Activated CD8-positive, alpha-beta T cell treated with anti-CD3 and anti-CD28 coated beads, Interleukin-2, amount 10 ng/mL, durations not matched to agents 7 days and 5 days (primary cell): Measurements from ENCODE around the gene LRRC58. TPM values are rescaled to one million over a fixed set of nuclear protein-coding genes. Genes with fewer than 3 reads are reported as not detected.
"Not testable (repeated sequence)": the region's sequence is repeated elsewhere in the genome, so short reads cannot be mapped to it uniquely, and the experiment has no call there.

Source experiments
- ATAC-seq: fragments of 150-1000 bp; cut with Tn5 transposase; one replicate; pipeline ENCODE4 v1.10.0; 2021; ENCODE audit warnings: moderate library complexity
- CTCF ChIA-PET: fragments of 350-600 bp; sonication (Branson Sonifier 250); formaldehyde crosslinking; loops from one replicate; lab custom pipeline; 2021; ENCODE audit warnings: antibody characterized with exemption; lab: Charles Lee
- POLR2A ChIA-PET: fragments of 350-600 bp; sonication (Branson Sonifier 250); formaldehyde crosslinking; loops from one replicate; lab custom pipeline; 2021; ENCODE audit warnings: antibody characterized with exemption; lab: Charles Lee
- DNase-seq: peaks from one replicate; pipeline ENCODE4 v3.0.0-alpha.2; 2020
- H3K27ac Mint-ChIP-seq: one replicate; pipeline ENCODE4 v1.8.0; 2021; ENCODE audit warnings: mild to moderate bottlenecking, mixed read lengths
- H3K27me3 Mint-ChIP-seq: one replicate; pipeline ENCODE4 v1.8.0; 2021; ENCODE audit warnings: low read depth, mixed read lengths
- H3K36me3 Mint-ChIP-seq: one replicate; pipeline ENCODE4 v1.8.0; 2021; ENCODE audit warnings: low read depth, mixed read lengths
- H3K4me1 Mint-ChIP-seq: one replicate; pipeline ENCODE4 v1.8.0; 2021; ENCODE audit warnings: low read depth, mixed read lengths
- H3K4me3 Mint-ChIP-seq: one replicate; pipeline ENCODE4 v1.8.0; 2021; ENCODE audit warnings: mild to moderate bottlenecking, mixed read lengths
- H3K9me3 Mint-ChIP-seq: one replicate; pipeline ENCODE4 v1.8.0; 2022; ENCODE audit warnings: mixed read lengths; ENCODE audit not compliant: insufficient read depth
- total RNA-seq, 2 experiments: library from RNA; stranded (reverse); gene quantifications; one replicate each; pipeline ENCODE4 v1.2.3, GENCODE V29; 2021

LRRC58 gene
- total RNA-seq, 2 experiments from 2014 or later, result 25.5 to 27.9 TPM

- Mint-ChIP-seq H3K36me3 (no peaks in the 10 kb centered on the region), H3K4me1 (no peaks in the 10 kb centered on the region), H3K27ac (no peak overlapping the region), H3K4me3 (no peak overlapping the region), H3K9me3 (no peaks in the 10 kb centered on the region), H3K27me3 (peaks cover 7% of the 10 kb centered on the region)
- ATAC-seq, result no peak
- ChIA-PET POLR2A (no interaction called here), CTCF (no interaction called here)
- DNase-seq, result no peak
Measured at GRCh38 chr3:120300971-120301370, 48.2 kb downstream of the LRRC58 start.

GRCh38 chr3:120299403-120299802 lies 49.8 kb downstream of the LRRC58 start:
- ATAC-seq (no peak), DNase-seq (no peak)
- Mint-ChIP-seq H3K27me3 (peaks cover 7% of the 10 kb centered on the region), H3K9me3 (no peaks in the 10 kb centered on the region), H3K4me3 (no peak overlapping the region), H3K27ac (no peak overlapping the region), H3K4me1 (no peaks in the 10 kb centered on the region), H3K36me3 (no peaks in the 10 kb centered on the region)
- CTCF ChIA-PET, result no interaction called here
- POLR2A ChIA-PET, result no interaction called here

- Mint-ChIP-seq H3K27me3 (peaks cover 10% of the 10 kb centered on the region), H3K4me3 (no peak overlapping the region), H3K9me3 (no peaks in the 10 kb centered on the region), H3K27ac (no peak overlapping the region), H3K36me3 (no peaks in the 10 kb centered on the region), H3K4me1 (no peaks in the 10 kb centered on the region)
- no peak for DNase-seq
- POLR2A ChIA-PET, result no interaction called here
- no peak for ATAC-seq
- CTCF ChIA-PET, result no interaction called here
Measured at GRCh38 chr3:120298996-120299395, 50.2 kb downstream of the LRRC58 start.

DNA sequence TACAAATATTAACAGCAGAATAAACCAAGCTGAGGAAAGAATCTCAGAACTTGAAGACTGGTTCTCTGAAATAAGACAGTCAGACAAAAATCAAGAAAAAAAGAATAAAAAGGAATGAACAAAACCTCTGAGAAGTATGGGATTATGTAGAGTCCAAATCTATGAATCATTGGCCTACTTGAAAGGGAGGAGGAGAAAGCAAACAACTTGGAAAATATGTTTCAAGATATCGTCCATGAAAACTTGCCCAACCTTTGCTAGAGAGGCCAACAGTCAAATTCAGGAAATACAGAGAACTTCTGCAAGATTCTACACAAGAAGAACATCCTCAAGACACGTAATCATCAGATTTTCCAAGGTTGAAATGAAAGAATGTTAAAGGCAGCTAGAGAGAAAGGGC lies 57.6 kb downstream of the LRRC58 start:
- H3K4me3 Mint-ChIP-seq, POLR2A ChIA-PET, H3K27ac Mint-ChIP-seq, H3K4me1 Mint-ChIP-seq, DNase-seq, ATAC-seq, H3K36me3 Mint-ChIP-seq, H3K9me3 Mint-ChIP-seq: not testable (repeated sequence)
- CTCF ChIA-PET, result interaction anchor here (0.6 to 0.7 kb wide), 2 partner anchors 40 to 57 kb away, joined by 3 to 5 read pairs; no protein-coding TSS in a partner anchor
- peaks cover 20% of the 10 kb centered on the region for H3K27me3 Mint-ChIP-seq

- ChIA-PET CTCF (no interaction called here), POLR2A (no interaction called here)
- H3K27me3 Mint-ChIP-seq, result peaks cover 29% of the 10 kb centered on the region
- no peak for DNase-seq
- H3K4me3 Mint-ChIP-seq, result no peak overlapping the region
- ATAC-seq, result no peak
- peaks cover 6% of the 10 kb centered on the region for H3K9me3 Mint-ChIP-seq
- no peaks in the 10 kb centered on the region for H3K36me3 Mint-ChIP-seq
- H3K4me1 Mint-ChIP-seq, result peaks cover 2% of the 10 kb centered on the region
- H3K27ac Mint-ChIP-seq, result no peak overlapping the region
Measured at GRCh38 chr3:120289636-120290035, 59.5 kb downstream of the LRRC58 start.

DNA sequence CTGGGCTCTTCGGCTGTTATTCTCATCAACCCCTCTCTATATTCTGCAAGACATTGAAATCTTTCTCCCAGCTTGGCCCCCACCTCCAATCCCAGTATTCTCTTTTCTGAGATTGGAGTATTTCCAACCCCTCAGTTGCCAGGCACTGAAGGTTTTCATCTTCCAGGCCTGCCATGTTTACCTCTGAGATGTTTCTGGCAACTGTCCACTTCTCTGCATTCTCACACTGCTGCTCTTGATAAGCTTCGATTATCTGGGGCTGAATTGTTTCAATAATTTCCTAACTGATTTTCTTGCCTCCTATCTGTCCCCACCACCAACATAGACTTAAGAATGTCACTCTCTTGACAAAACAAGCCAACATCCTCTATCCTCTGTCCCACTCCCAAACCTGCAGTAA lies 62.7 kb downstream of the LRRC58 start:
- no peak overlapping the region for H3K4me3 Mint-ChIP-seq

GRCh38 chr3:120285508-120285841 lies 63.7 kb downstream of the LRRC58 start:
- ATAC-seq, result no peak
- Mint-ChIP-seq H3K9me3 (no peaks in the 10 kb centered on the region), H3K4me3 (no peak overlapping the region), H3K27me3 (peaks cover 48% of the 10 kb centered on the region), H3K36me3 (no peaks in the 10 kb centered on the region), H3K27ac (no peak overlapping the region), H3K4me1 (peaks cover 2% of the 10 kb centered on the region)
- DNase-seq, result no peak
- POLR2A ChIA-PET, result no interaction called here
- CTCF ChIA-PET, result interaction anchor here (1.2 kb wide), 1 partner anchor 119 kb away, joined by 3 read pairs; no protein-coding TSS in a partner anchor

More for the DNA sequence above, 62.7 kb downstream of the LRRC58 start:
- ATAC-seq (no peak), DNase-seq (no peak)
- Mint-ChIP-seq H3K9me3 (no peaks in the 10 kb centered on the region), H3K36me3 (no peaks in the 10 kb centered on the region), H3K27me3 (peaks cover 39% of the 10 kb centered on the region), H3K27ac (no peak overlapping the region), H3K4me1 (peaks cover 2% of the 10 kb centered on the region)
- ChIA-PET POLR2A (no interaction called here), CTCF (interaction anchor here (1.2 kb wide), 1 partner anchor 118 kb away, joined by 3 read pairs; no protein-coding TSS in a partner anchor)

- ChIA-PET CTCF (no interaction called here), POLR2A (no interaction called here)
- Mint-ChIP-seq H3K27ac (no peak within 1 kb of the TSS), H3K36me3 (no peaks in the 10 kb centered on the region), H3K9me3 (no peaks in the 10 kb centered on the region), H3K4me3 (no peak within 1 kb of the TSS), H3K4me1 (peaks cover 2% of the 10 kb centered on the region), H3K27me3 (peaks cover 48% of the 10 kb centered on the region)
- peak; percentile 76 for ATAC-seq
- DNase-seq, result no peak
Measured at GRCh38 chr3:120284747-120285507, 64.2 kb downstream of the LRRC58 start, which contains the start of gene GPR156. Gene GPR156 (minus strand): TSS chr3:120285222. CDS start chr3:120244098, 41,124 bp downstream.

GRCh38 chr3:120281261-120281660 lies 67.9 kb downstream of the LRRC58 start:
- H3K4me3 Mint-ChIP-seq, result no peak overlapping the region
- peaks cover 58% of the 10 kb centered on the region for H3K27me3 Mint-ChIP-seq
- ATAC-seq, result no peak
- ChIA-PET CTCF (no interaction called here), POLR2A (no interaction called here)
- no peaks in the 10 kb centered on the region for H3K9me3 Mint-ChIP-seq
- H3K27ac Mint-ChIP-seq, result no peak overlapping the region
- H3K36me3 Mint-ChIP-seq, result no peaks in the 10 kb centered on the region
- H3K4me1 Mint-ChIP-seq, result peaks cover 2% of the 10 kb centered on the region
- no peak for DNase-seq

DNA sequence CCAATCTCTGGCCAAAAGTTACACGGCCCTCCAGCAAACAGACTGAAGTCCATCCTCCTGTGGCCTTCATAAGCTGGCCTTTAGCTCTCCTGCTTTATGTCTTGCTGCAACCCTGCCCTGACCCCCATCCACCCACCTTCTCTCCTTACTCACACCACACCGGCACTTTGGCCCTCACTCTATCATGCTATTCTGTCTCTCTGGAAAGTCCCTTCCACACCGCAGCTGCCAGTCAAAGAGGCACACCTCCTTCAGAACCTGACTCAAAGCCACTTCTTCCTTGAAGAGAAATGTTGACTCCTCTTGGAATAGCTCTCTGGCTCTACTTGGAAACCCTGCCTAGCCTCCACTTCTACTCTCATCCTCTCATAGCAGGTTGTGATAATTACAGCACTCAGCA lies 68.6 kb downstream of the LRRC58 start:
- H3K9me3 Mint-ChIP-seq, result no peaks in the 10 kb centered on the region
- CTCF ChIA-PET, result no interaction called here
- no peak overlapping the region for H3K4me3 Mint-ChIP-seq
- peaks cover 55% of the 10 kb centered on the region for H3K27me3 Mint-ChIP-seq
- H3K36me3 Mint-ChIP-seq, result no peaks in the 10 kb centered on the region
- no peak overlapping the region for H3K27ac Mint-ChIP-seq
- peaks cover 2% of the 10 kb centered on the region for H3K4me1 Mint-ChIP-seq
- no peak for ATAC-seq
- POLR2A ChIA-PET, result no interaction called here
- no peak for DNase-seq

GRCh38 chr3:120280026-120280425 lies 69.1 kb downstream of the LRRC58 start:
- Mint-ChIP-seq H3K9me3 (no peaks in the 10 kb centered on the region), H3K27ac (no peak overlapping the region), H3K36me3 (no peaks in the 10 kb centered on the region), H3K4me3 (no peak overlapping the region), H3K4me1 (peaks cover 2% of the 10 kb centered on the region), H3K27me3 (peaks cover 55% of the 10 kb centered on the region)
- ChIA-PET POLR2A (no interaction called here), CTCF (no interaction called here)
- DNase-seq (no peak), ATAC-seq (no peak)

GRCh38 chr3:120276767-120277166 lies 72.4 kb downstream of the LRRC58 start:
- DNase-seq (no peak), ATAC-seq (no peak)
- POLR2A ChIA-PET, result no interaction called here
- Mint-ChIP-seq H3K27ac (no peak overlapping the region), H3K9me3 (no peaks in the 10 kb centered on the region), H3K4me3 (no peak overlapping the region), H3K4me1 (no peaks in the 10 kb centered on the region), H3K27me3 (peaks cover 39% of the 10 kb centered on the region), H3K36me3 (no peaks in the 10 kb centered on the region)
- CTCF ChIA-PET, result no interaction called here
